ENCODE results near the gene PARP9.
"Not testable (repeated sequence)": the region's sequence is repeated elsewhere in the genome, so short reads cannot be mapped to it uniquely, and the experiment has no call there.

PARP9 gene

DNA sequence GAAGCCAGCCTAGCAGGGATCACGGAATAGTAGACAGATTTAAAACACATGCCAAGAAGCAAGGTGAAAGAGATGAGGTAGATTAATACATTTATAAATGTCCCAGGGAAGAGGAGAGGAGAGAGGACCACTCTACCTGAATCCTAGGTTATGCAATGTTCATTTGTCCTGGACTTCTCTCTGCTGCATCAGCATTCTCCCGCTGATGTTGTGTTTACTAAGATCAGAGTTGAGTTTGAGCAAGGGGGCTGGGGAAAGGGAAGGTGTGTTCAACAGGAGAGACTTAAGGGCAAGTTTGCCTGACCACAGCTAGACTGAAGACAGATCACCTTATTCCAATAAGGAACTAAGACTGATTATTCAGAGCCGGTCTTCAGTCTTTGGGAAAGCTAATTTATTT lies 48.2 kb downstream of the PARP9 start:
- no peak for DNase-seq

- no peak for DNase-seq
Measured at GRCh38 chr3:122515020-122515468, 49.1 kb downstream of the PARP9 start.

DNA sequence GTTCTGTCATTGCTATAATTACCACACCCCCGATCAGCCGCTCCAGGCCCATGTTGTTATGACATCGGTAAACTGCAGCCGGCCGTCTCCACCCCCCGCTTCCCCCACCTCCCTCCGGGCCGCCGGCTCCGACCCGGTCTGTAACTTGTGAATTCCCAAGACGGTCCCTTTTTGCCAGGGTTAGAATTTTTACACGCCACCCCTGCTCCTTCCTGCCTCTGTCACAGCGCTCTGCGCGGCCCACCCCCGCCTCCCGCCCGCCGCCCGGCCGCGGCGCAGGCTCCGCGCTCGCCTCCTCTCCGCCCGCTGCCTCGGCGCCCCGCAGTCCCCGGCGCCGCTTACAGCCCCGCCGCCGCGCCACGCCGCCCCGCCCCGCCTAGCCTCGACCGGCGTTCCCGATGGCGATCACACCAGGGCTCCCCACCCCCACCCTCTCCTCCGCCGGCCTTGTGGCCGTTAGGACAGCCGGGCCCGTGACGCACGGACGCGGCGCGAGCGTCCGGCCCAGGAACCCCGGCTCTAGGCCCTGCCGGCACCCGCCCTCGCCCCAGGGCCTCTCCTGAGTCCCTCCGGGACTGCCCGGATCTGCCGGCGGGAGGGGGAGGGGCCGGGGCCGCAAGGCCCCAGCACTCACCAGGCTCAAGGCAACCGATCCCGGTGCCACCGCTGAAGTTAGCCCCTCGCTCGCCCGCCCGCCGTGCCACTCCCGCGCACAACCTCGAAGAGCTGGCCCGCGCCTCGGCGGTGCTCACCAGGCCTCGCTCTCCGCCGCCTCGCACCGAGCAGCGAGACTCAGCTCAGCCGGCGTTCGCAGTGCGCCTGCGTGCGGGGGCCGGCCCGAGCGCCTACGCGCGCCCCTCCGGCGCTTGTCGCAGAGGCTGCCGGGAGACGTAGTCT lies 49.7 kb downstream of the PARP9 start, which contains the start of gene KPNA1:
KPNA1 (minus strand) TSS at position 817 of the 897 bp plus-strand sequence. CDS start 18,374 bp downstream, outside the sequence.
- DNase-seq, result peak; percentile 55

GRCh38 chr3:122513386-122514122 lies 50.5 kb downstream of the PARP9 start:
- no peak for DNase-seq

- DNase-seq, result no peak
Measured at GRCh38 chr3:122512284-122512683, 51.8 kb downstream of the PARP9 start.

DNA sequence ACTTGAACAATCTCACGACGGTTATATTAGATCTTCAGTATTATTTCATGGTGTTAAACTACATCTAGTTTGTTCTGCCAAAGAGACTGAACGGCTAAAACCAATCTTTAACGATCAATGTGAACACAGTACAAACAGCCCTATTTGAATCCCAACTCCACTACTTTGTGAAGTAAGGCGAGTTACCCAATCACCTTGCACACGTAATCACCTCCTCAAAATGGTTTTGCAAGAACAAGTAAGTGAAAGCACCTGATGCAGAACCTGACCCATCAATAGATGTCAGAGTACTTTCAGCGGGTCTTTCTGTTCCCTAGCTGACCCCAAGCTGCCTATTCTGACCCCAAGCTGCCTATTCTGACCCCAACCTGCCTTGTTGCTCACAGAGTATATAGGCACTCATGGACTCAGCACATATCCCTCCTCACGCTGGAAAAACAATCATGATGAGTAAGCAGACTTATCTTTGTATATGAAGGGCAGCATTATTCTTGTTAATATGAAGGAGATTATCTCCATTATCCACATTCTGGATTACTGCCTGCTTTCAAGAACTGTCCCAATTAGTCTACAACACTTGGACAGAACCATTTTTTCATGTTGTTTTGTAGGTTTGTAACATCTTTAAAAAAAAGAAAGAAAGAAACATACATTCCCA lies 53.1 kb downstream of the PARP9 start:
- no peak for DNase-seq

GRCh38 chr3:122508944-122509343 lies 55.2 kb downstream of the PARP9 start:
- not testable (repeated sequence) for DNase-seq

DNA sequence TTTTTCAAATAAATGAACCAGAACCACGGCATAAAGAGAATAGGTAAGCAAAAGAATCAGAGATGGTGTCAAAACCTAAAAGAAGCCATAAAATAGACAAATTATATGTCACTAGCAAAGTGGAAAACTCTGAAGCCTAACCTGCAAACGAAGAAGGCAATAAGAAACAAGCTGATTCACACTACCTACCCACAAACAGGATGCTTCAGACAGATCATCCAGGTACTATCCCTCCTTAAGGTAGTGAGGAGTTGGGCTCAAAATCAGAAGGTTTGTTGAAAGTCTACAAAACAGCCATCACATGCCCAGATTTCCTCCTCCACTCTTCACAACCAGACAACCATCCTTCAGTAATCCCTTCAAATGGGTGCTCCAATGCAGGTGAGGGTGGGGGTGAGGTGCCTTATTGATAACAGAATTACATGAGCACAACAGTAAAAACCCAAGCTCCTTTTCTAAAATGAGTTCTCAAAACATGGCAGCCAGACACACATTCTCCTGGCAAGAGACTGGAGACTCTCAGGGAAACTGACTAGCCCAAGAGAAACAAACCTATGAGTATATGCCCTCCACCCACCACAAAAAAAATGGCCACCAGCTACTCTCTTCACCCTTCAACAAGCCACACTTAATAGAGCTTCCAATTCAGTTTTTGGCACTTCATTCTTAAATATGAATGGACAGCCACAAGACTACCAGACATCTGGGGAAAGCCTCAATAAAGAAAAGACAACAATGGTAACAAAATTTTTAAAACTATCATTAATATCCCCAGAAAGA lies 55.8 kb downstream of the PARP9 start:
- no peak for DNase-seq

DNA sequence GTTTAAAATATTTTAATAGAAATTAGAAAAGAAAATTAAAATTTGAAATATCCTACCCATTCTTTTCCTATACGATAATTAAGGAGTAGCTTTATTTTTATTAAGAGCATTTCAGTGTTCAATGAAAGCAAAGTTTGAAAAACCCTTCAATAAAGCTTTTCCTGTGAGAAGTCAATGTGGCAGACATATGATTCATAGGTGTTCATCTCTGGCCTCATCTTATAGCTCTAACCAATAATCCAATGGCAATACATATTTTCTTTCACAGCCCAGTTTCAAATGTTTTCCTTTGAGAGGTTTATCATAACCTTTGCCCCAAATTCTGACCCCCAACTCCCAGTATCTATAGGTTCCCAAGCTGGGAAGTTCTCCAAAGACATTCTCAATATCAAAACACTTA lies 57.6 kb downstream of the PARP9 start:
- no peak for DNase-seq

- DNase-seq, result no peak
Measured at GRCh38 chr3:122505676-122506075, 58.4 kb downstream of the PARP9 start.

- DNase-seq, result peak; percentile 8
Measured at GRCh38 chr3:122502941-122503340, 61.2 kb downstream of the PARP9 start.

GRCh38 chr3:122502139-122502538 lies 62.0 kb downstream of the PARP9 start:
- DNase-seq, result no peak

DNA sequence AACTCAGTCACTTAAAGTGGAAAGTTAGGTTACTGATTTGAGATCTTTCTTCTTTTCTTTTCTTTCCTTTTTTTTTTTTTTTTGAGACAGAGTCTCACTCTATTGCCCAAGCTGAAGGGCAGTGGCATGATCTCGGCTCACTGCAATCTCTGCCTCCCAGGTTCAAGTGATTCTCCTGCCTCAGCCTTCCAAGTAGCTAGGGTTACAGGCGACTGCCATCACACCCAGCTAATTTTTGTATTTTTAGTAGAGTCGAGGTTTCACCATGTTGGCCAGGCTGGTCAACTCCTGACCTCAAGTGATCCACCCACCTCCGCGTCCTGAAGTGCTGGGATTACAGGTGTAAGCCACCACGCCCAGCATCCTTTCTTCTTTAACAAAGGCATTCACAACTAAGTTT lies 63.1 kb downstream of the PARP9 start:
- DNase-seq, result not testable (repeated sequence)

GRCh38 chr3:122498152-122498551 lies 65.9 kb downstream of the PARP9 start:
- DNase-seq, result no peak

DNA sequence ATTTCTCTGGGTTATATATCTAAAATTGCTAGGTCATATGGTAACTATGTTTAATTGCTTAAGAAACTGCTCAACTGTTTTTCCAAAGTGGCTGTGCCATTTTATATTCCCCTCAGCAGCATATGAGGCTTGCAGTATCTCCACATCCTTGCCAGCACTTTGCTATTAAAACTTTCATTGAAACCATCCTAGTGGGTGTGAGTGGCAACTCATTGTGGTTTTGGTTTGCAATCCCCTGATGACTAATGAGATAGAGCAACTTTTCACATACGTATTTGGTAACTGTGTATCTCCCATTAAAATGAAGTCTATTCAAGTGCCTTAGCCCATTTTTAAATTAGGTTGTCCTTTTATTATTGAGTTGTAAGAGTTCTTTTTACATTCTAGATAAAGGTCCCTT lies 66.7 kb downstream of the PARP9 start:
- DNase-seq, result peak; percentile 79

DNA sequence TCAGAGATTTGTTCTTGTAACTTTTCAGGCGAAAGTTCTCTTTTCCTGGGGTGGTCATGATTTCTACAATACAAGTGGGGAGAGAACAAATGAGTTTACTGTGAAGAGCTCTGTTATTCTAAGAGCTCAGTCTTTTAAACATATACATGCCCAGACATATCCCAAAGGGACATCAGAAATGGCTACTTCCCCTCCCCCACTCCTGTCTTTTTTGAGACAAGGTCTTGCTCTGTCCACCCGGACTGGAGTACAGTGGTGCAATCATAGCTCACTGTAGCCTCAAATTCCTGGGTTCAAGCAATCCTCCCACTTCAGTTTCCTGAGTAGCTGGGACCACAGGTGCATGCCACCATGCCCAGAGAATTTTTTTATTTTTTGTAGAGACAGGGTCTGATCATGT lies 67.6 kb downstream of the PARP9 start:
- DNase-seq, result no peak

DNA sequence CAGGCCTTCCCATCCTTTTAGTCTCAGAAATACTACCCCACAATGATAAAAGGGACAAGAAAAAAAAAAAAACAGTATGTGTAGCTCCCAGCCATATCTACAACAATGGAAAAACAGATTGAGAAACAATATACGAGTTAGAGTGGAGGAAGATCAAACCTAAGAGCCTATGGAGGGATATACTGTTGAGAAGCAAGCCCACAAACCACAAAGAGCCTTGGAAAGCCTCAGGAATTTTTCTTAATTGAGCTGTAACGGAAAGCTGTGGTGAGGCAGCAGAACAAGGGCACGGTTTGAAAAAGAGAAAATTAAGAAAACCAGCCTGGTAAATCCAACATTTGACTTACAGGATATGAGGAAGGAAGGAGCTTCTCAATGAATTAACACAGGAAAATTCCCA lies 70.8 kb downstream of the PARP9 start:
- no peak for DNase-seq

- DNase-seq, result no peak
Measured at GRCh38 chr3:122488262-122488973, 75.7 kb downstream of the PARP9 start.

GRCh38 chr3:122484985-122485384 lies 79.1 kb downstream of the PARP9 start:
- no peak for DNase-seq

DNA sequence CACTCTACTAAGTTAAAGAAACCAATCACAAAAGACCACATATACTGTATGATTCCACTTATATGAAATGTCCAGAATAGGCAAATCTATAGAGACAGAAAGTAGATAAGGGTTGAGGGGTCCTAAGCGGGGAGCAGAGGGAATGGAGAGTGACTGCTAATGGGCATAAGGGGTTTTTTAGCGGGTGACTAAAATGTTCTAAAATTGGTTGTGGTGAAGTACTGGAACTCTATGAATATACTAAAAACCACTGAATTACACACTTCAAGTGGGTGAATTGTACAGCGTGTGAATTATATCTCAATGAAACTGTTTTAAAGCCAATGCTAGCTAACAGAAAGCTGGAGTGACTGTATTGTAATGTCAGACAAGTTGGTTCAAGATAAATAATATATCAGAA lies 82.7 kb downstream of the PARP9 start:
- DNase-seq, result no peak
